Mesendoderm (in vitro differentiated cells): ENCODE data around the gene CACNB4.

Source experiments
- DNase-seq: peaks from one replicate; pipeline ENCODE4 v3.0.0; 2013
- H2AK5ac ChIP-seq: 2 replicates; pipeline ENCODE4 v1.6.1; 2013; ENCODE audit warnings: low read length, inconsistent platforms
- H2BK120ac ChIP-seq: 2 replicates; pipeline ENCODE4 v1.6.1; 2013; ENCODE audit warnings: low read depth, mild to moderate bottlenecking, low read length, moderate library complexity, mixed read lengths
- H2BK15ac ChIP-seq: replicated peaks from 2 replicates; pipeline ENCODE4 v1.6.1; 2013; ENCODE audit warnings: low read depth, mild to moderate bottlenecking, moderate library complexity
- H2BK5ac ChIP-seq: 2 replicates; pipeline ENCODE4 v1.6.1; 2013; ENCODE audit warnings: low read length, inconsistent platforms
- H3K18ac ChIP-seq: 2 replicates; pipeline ENCODE4 v1.6.1; 2013; ENCODE audit warnings: mild to moderate bottlenecking, low read length, mixed read lengths
- H3K23ac ChIP-seq: one replicate; pipeline ENCODE4 v1.6.1; 2013; ENCODE audit warnings: low read length
- H3K27ac ChIP-seq: 2 replicates; pipeline ENCODE4 v1.5.1; 2013; ENCODE audit warnings: low read depth, mild to moderate bottlenecking, inconsistent platforms, low read length, moderate library complexity
- H3K27me3 ChIP-seq: 2 replicates; pipeline ENCODE4 v1.6.1; 2013; ENCODE audit warnings: low read length, control low read depth, mild to moderate bottlenecking, inconsistent platforms; ENCODE audit not compliant: insufficient read depth, poor library complexity
- H3K36me3 ChIP-seq: 2 replicates; pipeline ENCODE4 v1.6.1; 2013; ENCODE audit warnings: low read length, inconsistent platforms; ENCODE audit not compliant: control insufficient read depth, insufficient read depth
- H3K4ac ChIP-seq: one replicate; pipeline ENCODE4 v1.6.1; 2013; ENCODE audit warnings: low read depth, mild to moderate bottlenecking, low read length, moderate library complexity
- H3K4me1 ChIP-seq: 2 replicates; pipeline ENCODE4 v1.6.1; 2013; ENCODE audit warnings: low read depth, low read length, inconsistent platforms; ENCODE audit not compliant: control insufficient read depth
- H3K4me2 ChIP-seq: 2 replicates; pipeline ENCODE4 v1.6.1; 2013; ENCODE audit warnings: low read length
- H3K4me3 ChIP-seq: 2 replicates; pipeline ENCODE4 v1.5.1; 2013; ENCODE audit warnings: mild to moderate bottlenecking, low read length
- H3K56ac ChIP-seq: one replicate; pipeline ENCODE4 v1.6.1; 2013; ENCODE audit warnings: low read length
- H3K79me1 ChIP-seq: 2 replicates; pipeline ENCODE4 v1.6.1; 2013; ENCODE audit warnings: low read length, inconsistent platforms
- H3K79me2 ChIP-seq: 2 replicates; pipeline ENCODE4 v1.6.1; 2013; ENCODE audit warnings: mild to moderate bottlenecking, low read length; ENCODE audit not compliant: control insufficient read depth, insufficient read depth
- H3K9ac ChIP-seq: 2 replicates; pipeline ENCODE4 v1.6.1; 2013; ENCODE audit warnings: low read length, inconsistent platforms
- H4K5ac ChIP-seq: one replicate; pipeline ENCODE4 v1.6.1; 2013; ENCODE audit warnings: low read length
- H4K8ac ChIP-seq: one replicate; pipeline ENCODE4 v1.6.1; 2013; ENCODE audit warnings: low read depth, mild to moderate bottlenecking, control low read depth, low read length, moderate library complexity
- WGBS: extraction: QIAGEN DNeasy Blood & Tissue Kit; methylation state at CpG from one replicate; pipeline ENCODE4 v1.1.7; 2013; ENCODE audit warnings: low lambda C conversion rate, missing lambda C conversion rate; ENCODE audit not compliant: insufficient coverage; ENCODE audit errors: extremely low coverage; 5-methylcytosine and 5-hydroxymethylcytosine counted together

The CACNB4 gene

GRCh38 chr2:151971301-151972051 lies 127.4 kb downstream of the CACNB4 start:
- H2BK15ac ChIP-seq = no peak overlapping the region
- H2BK120ac ChIP-seq = no peak overlapping the region
- no peak overlapping the region for H4K5ac ChIP-seq
- H3K4me3 ChIP-seq = no peak overlapping the region
- no peak for DNase-seq
- H3K36me3 ChIP-seq = no peaks in the 10 kb centered on the region
- WGBS = no CpG with 5 or more reads among the region's 13 CpGs
- no peak overlapping the region for H3K23ac ChIP-seq
- no peak overlapping the region for H3K56ac ChIP-seq
- no peak overlapping the region for H2AK5ac ChIP-seq
- no peak overlapping the region for H3K4me2 ChIP-seq
- H4K8ac ChIP-seq = no peak overlapping the region
- H3K27ac ChIP-seq = no peak overlapping the region
- H3K79me1 ChIP-seq = no peaks in the 10 kb centered on the region
- no peak overlapping the region for H2BK5ac ChIP-seq
- H3K4ac ChIP-seq = no peak overlapping the region
- H3K79me2 ChIP-seq = no peaks in the 10 kb centered on the region
- no peaks in the 10 kb centered on the region for H3K4me1 ChIP-seq
- H3K9ac ChIP-seq = no peak overlapping the region
- H3K18ac ChIP-seq = no peak overlapping the region
- no peaks in the 10 kb centered on the region for H3K27me3 ChIP-seq

GRCh38 chr2:151968770-151969470 lies 129.9 kb downstream of the CACNB4 start:
- no peaks in the 10 kb centered on the region for H3K27me3 ChIP-seq
- H2AK5ac ChIP-seq = no peak overlapping the region
- H4K8ac ChIP-seq = no peak overlapping the region
- H3K79me2 ChIP-seq = no peaks in the 10 kb centered on the region
- no peak overlapping the region for H3K9ac ChIP-seq
- no peak overlapping the region for H3K23ac ChIP-seq
- H3K36me3 ChIP-seq = no peaks in the 10 kb centered on the region
- no peaks in the 10 kb centered on the region for H3K4me1 ChIP-seq
- H3K18ac ChIP-seq = no peak overlapping the region
- H3K4ac ChIP-seq = no peak overlapping the region
- H4K5ac ChIP-seq = no peak overlapping the region
- H3K27ac ChIP-seq = no peak overlapping the region
- H2BK120ac ChIP-seq = no peak overlapping the region
- no peak overlapping the region for H2BK5ac ChIP-seq
- H2BK15ac ChIP-seq = no peak overlapping the region
- H3K79me1 ChIP-seq = no peaks in the 10 kb centered on the region
- no peak for DNase-seq
- WGBS = no CpG with 5 or more reads among the region's 4 CpGs
- H3K56ac ChIP-seq = no peak overlapping the region
- no peak overlapping the region for H3K4me3 ChIP-seq
- H3K4me2 ChIP-seq = no peak overlapping the region

GRCh38 chr2:151967829-151968722 lies 130.8 kb downstream of the CACNB4 start:
- no CpG with 5 or more reads among the region's 11 CpGs for WGBS
- Histone ChIP-seq H3K4me3 (no peak overlapping the region), H2BK15ac (no peak overlapping the region), H3K18ac (no peak overlapping the region), H2BK5ac (no peak overlapping the region), H3K23ac (no peak overlapping the region), H4K5ac (no peak overlapping the region), H2AK5ac (no peak overlapping the region), H3K4me2 (no peak overlapping the region), H4K8ac (no peak overlapping the region), H3K4me1 (no peaks in the 10 kb centered on the region), H3K36me3 (no peaks in the 10 kb centered on the region), H3K4ac (no peak overlapping the region), H3K79me1 (no peaks in the 10 kb centered on the region), H2BK120ac (no peak overlapping the region), H3K56ac (no peak overlapping the region), H3K27ac (no peak overlapping the region), H3K9ac (no peak overlapping the region), H3K79me2 (no peaks in the 10 kb centered on the region), H3K27me3 (no peaks in the 10 kb centered on the region)
- DNase-seq = no peak

- no peak overlapping the region for H3K4me2 ChIP-seq
- H2AK5ac ChIP-seq = no peak overlapping the region
- H3K27me3 ChIP-seq = no peaks in the 10 kb centered on the region
- H3K79me1 ChIP-seq = no peaks in the 10 kb centered on the region
- no peak overlapping the region for H3K9ac ChIP-seq
- H3K56ac ChIP-seq = no peak overlapping the region
- no peaks in the 10 kb centered on the region for H3K4me1 ChIP-seq
- no peaks in the 10 kb centered on the region for H3K79me2 ChIP-seq
- H3K36me3 ChIP-seq = no peaks in the 10 kb centered on the region
- H3K18ac ChIP-seq = no peak overlapping the region
- no peak overlapping the region for H3K27ac ChIP-seq
- DNase-seq = no peak
- H2BK5ac ChIP-seq = no peak overlapping the region
- H2BK120ac ChIP-seq = no peak overlapping the region
- no peak overlapping the region for H4K8ac ChIP-seq
- H3K4ac ChIP-seq = no peak overlapping the region
- H4K5ac ChIP-seq = no peak overlapping the region
- H3K23ac ChIP-seq = no peak overlapping the region
- no peak overlapping the region for H2BK15ac ChIP-seq
- no peak overlapping the region for H3K4me3 ChIP-seq
- no CpG with 5 or more reads among the region's 4 CpGs for WGBS
Measured at GRCh38 chr2:151965884-151966283, 133.0 kb downstream of the CACNB4 start.

GRCh38 chr2:151961558-151961957 lies 137.3 kb downstream of the CACNB4 start:
- no peak overlapping the region for H2AK5ac ChIP-seq
- DNase-seq = no peak
- H2BK15ac ChIP-seq = no peak overlapping the region
- H3K27me3 ChIP-seq = no peaks in the 10 kb centered on the region
- H3K56ac ChIP-seq = no peak overlapping the region
- H3K4me3 ChIP-seq = no peak overlapping the region
- H4K8ac ChIP-seq = no peak overlapping the region
- no peaks in the 10 kb centered on the region for H3K79me2 ChIP-seq
- no peak overlapping the region for H2BK120ac ChIP-seq
- no peak overlapping the region for H3K9ac ChIP-seq
- H3K36me3 ChIP-seq = no peaks in the 10 kb centered on the region
- no CpG with 5 or more reads among the region's 4 CpGs for WGBS
- H3K23ac ChIP-seq = no peak overlapping the region
- no peak overlapping the region for H3K27ac ChIP-seq
- H3K4ac ChIP-seq = no peak overlapping the region
- no peaks in the 10 kb centered on the region for H3K79me1 ChIP-seq
- H4K5ac ChIP-seq = no peak overlapping the region
- no peak overlapping the region for H3K4me2 ChIP-seq
- H3K18ac ChIP-seq = no peak overlapping the region
- H3K4me1 ChIP-seq = no peaks in the 10 kb centered on the region
- no peak overlapping the region for H2BK5ac ChIP-seq
